Activated CD8-positive, alpha-beta memory T cell treated with anti-CD3 and anti-CD28 coated beads, Interleukin-2, amount 10 ng/mL, durations not matched to agents 7 days and 5 days (primary cell): Measurements from ENCODE around the gene TKT. TPM values are rescaled to one million over a fixed set of nuclear protein-coding genes. Genes with fewer than 3 reads are reported as not detected.

ENCODE experiments used
- ATAC-seq: fragments of 150-1000 bp; cut with Tn5 transposase; one replicate; pipeline ENCODE4 v1.10.0; 2021; ENCODE audit warnings: moderate library complexity
- CTCF ChIA-PET: fragments of 350-600 bp; sonication (Branson Sonifier 250); formaldehyde crosslinking; loops from one replicate; lab custom pipeline; 2021; ENCODE audit warnings: antibody characterized with exemption; lab: Charles Lee
- DNase-seq: peaks from one replicate; pipeline ENCODE4 v3.0.0-alpha.2; 2020
- H3K27ac Mint-ChIP-seq: one replicate; pipeline ENCODE4 v1.8.0; 2021; ENCODE audit warnings: mild to moderate bottlenecking, mixed read lengths
- H3K27me3 Mint-ChIP-seq: one replicate; pipeline ENCODE4 v1.8.0; 2021; ENCODE audit warnings: mixed read lengths
- H3K36me3 Mint-ChIP-seq: one replicate; pipeline ENCODE4 v1.8.0; 2021; ENCODE audit warnings: mild to moderate bottlenecking, mixed read lengths
- H3K4me1 Mint-ChIP-seq: one replicate; pipeline ENCODE4 v1.8.0; 2021; ENCODE audit warnings: mixed read lengths
- H3K4me3 Mint-ChIP-seq: one replicate; pipeline ENCODE4 v1.8.0; 2021; ENCODE audit warnings: mild to moderate bottlenecking, moderate library complexity, mixed read lengths
- H3K9me3 Mint-ChIP-seq: one replicate; pipeline ENCODE4 v1.8.0; 2022; ENCODE audit warnings: low read depth, mixed read lengths
- total RNA-seq, 2 experiments: library from RNA; stranded (reverse); gene quantifications; one replicate each; pipeline ENCODE4 v1.2.3, GENCODE V29; 2021

Gene TKT
- total RNA-seq, 2 experiments from 2014 or later: 226 to 231 TPM

DNA sequence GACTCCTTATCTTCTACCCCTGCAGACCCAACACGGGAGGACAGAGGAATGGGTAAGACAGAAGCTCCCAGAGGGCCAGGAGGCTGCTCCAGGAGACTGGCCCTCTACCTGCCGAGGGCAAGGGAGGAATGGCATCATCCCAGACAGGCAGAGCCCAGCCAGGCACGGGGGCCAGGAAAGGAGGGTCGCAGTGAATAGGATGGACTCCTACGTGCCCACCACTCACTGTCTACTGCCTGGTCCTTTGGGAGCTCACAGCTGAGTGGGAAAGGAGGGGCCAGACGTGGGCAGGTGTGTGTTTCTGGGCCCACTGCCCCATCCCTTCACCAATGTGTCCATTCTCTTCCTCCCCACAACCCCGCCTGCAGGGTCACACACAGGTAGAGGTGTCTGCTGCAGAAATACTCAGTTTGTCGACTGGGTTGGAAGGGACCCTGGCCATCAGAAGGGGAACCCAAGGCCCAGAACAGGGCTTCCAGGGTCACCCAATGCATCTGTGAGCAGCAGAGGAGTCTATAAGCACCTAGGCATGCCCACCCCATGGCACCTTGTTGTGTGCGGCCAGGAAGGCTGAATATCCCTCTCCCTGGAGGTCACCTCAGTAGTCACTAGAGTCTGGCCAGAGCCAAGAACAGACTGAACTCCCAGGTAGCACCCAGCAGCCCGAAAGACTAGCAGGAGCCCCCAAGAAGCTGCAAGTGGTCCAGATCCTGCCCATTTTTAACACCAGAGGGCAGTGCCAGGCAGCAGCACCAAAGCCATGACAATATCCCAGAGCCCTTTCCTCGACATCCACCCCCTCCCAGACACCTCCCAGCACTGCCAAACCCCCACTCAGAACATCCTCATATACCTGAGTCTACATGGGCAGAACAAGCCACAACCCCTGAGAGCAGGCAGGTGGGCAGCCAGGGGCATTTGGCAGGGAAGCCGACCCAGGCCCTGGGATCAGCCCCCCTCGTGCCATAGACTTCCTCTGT is 24.0 kb downstream of the TKT start:
- H3K27ac Mint-ChIP-seq: no peak overlapping the region
- no peak overlapping the region for H3K4me3 Mint-ChIP-seq
- ATAC-seq: no peak
- H3K4me1 Mint-ChIP-seq: peaks cover 27% of the 10 kb centered on the region
- no peak for DNase-seq
- CTCF ChIA-PET: interaction anchor here (1.6 kb wide), 1 partner anchor 11 kb away, joined by 5 read pairs; no protein-coding TSS in a partner anchor
- H3K27me3 Mint-ChIP-seq: no peaks in the 10 kb centered on the region
- H3K36me3 Mint-ChIP-seq: peaks cover 25% of the 10 kb centered on the region
- H3K9me3 Mint-ChIP-seq: no peaks in the 10 kb centered on the region

- peaks cover 17% of the 10 kb centered on the region for H3K4me1 Mint-ChIP-seq
- ATAC-seq (no peak), DNase-seq (no peak)
- peaks cover 25% of the 10 kb centered on the region for H3K36me3 Mint-ChIP-seq
- no peak overlapping the region for H3K4me3 Mint-ChIP-seq
- no peaks in the 10 kb centered on the region for H3K9me3 Mint-ChIP-seq
- no peak overlapping the region for H3K27ac Mint-ChIP-seq
- no peaks in the 10 kb centered on the region for H3K27me3 Mint-ChIP-seq
- CTCF ChIA-PET: interaction anchor here (1.6 kb wide), 1 partner anchor 10 kb away, joined by 5 read pairs; no protein-coding TSS in a partner anchor
These were observed 25.0 kb downstream of the TKT start for GRCh38 chr3:53230789-53231188.

- CTCF ChIA-PET: no interaction called here
- H3K36me3 Mint-ChIP-seq: peaks cover 30% of the 10 kb centered on the region
- DNase-seq (no peak), ATAC-seq (no peak)
- H3K27me3 Mint-ChIP-seq: no peaks in the 10 kb centered on the region
- no peak overlapping the region for H3K27ac Mint-ChIP-seq
- H3K9me3 Mint-ChIP-seq: no peaks in the 10 kb centered on the region
- no peak overlapping the region for H3K4me3 Mint-ChIP-seq
- H3K4me1 Mint-ChIP-seq: peaks cover 11% of the 10 kb centered on the region
These were observed 25.7 kb downstream of the TKT start for GRCh38 chr3:53230041-53230621.

- Mint-ChIP-seq H3K4me3 (no peak overlapping the region), H3K27ac (no peak overlapping the region), H3K4me1 (peaks cover 6% of the 10 kb centered on the region), H3K9me3 (no peaks in the 10 kb centered on the region), H3K36me3 (peaks cover 30% of the 10 kb centered on the region), H3K27me3 (no peaks in the 10 kb centered on the region)
- CTCF ChIA-PET: no interaction called here
- ATAC-seq: no peak
- no peak for DNase-seq
These were observed 26.2 kb downstream of the TKT start for GRCh38 chr3:53229606-53230005.

DNA sequence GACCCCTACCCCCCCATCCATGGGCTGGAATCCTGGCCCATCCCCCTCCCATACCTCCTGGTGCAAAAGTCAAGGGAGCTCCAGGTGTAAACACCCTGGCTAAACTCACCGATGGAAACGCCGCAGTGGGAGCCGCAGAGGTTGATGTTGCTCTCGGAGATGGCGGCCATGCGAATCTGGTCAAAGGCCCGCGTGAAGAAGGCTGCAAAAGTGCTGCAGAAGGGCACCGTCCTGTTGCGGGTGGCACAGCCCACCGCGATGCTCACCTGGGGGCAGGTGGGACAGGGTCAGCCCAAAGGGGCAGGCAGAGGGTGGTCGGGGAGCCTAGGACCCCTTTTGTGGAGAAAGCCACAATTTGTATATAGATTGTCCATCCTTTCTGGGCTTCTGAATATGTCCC is 26.7 kb downstream of the TKT start:
- peaks cover 2% of the 10 kb centered on the region for H3K4me1 Mint-ChIP-seq
- H3K9me3 Mint-ChIP-seq: no peaks in the 10 kb centered on the region
- CTCF ChIA-PET: no interaction called here
- no peaks in the 10 kb centered on the region for H3K27me3 Mint-ChIP-seq
- H3K36me3 Mint-ChIP-seq: peaks cover 27% of the 10 kb centered on the region
- no peak overlapping the region for H3K27ac Mint-ChIP-seq
- DNase-seq (no peak), ATAC-seq (no peak)
- no peak overlapping the region for H3K4me3 Mint-ChIP-seq

DNA sequence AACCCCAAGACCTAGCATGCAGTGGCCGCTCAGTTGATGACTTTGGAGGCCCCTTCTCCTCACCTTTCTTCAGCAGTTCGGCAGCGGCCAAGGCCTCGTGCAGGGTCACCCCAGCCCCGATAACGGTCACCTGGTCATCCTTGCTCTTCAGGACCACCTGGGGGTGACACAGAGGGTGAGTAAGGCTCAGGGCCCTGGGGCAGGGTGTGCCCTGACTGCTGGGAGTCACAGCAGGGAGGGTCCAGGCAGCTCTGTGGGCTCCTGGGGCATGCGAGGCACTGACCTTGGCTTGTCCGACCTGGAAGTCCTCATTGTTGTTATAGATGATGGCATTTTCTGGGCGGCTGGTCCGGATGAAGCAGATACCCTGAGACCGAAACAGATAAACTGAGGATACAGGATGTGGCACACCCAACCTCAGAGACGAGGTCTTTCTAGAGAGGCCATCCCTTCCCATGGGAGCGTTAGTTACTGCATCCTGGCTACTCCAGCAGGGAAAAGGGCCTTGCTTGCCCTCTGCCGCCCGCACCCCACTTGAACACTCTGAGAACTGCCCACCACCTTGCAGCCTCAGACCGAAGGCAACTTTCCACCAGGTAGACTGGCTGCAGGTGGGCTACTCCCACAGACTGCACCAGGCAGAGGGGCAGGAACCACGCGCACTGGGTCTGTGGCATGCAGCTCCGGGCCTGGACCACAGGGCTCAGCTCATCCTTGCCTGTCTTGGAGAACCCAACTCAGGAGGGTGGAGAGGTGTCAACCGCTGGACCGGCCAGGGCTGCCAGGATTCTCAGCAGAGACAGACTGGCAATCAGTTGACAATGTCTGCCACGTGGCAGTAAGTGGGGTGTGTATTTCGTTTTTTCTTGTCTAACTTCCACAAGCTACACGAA is 27.6 kb downstream of the TKT start:
- Mint-ChIP-seq H3K27ac (no peak overlapping the region), H3K27me3 (no peaks in the 10 kb centered on the region), H3K36me3 (peaks cover 24% of the 10 kb centered on the region), H3K4me3 (no peak overlapping the region), H3K9me3 (no peaks in the 10 kb centered on the region), H3K4me1 (no peaks in the 10 kb centered on the region)
- DNase-seq (no peak), ATAC-seq (no peak)
- CTCF ChIA-PET: no interaction called here

DNA sequence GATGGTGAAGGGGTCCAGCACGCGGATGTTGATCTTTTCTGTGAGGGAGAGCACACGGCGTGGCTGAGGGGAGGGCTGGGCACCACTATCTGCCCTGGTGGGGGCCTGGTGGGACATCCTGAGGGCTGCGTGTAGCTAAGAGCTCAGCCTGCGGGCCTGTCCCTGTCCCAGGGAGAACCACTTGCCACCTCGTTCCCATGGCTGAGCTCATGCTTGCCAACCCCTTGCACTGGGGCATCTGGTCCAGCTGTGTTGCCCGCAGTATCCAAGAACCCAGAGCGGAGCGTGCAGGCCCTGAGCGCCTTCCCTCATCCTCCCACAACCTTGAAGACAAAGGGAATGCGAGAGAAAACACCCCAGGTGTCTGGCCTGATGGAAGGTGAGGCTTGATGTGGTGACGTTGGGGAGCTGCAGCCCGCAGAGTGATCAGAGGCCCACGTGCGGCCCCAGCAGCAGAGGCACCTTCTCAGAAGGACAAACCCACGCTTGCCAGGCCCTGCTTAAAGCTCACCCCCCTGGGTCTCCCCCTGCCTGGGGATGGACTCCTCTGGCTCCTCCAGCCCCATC is 28.9 kb downstream of the TKT start:
- DNase-seq (no peak), ATAC-seq (no peak)
- H3K36me3 Mint-ChIP-seq: peaks cover 24% of the 10 kb centered on the region
- H3K4me1 Mint-ChIP-seq: no peaks in the 10 kb centered on the region
- H3K9me3 Mint-ChIP-seq: no peaks in the 10 kb centered on the region
- CTCF ChIA-PET: no interaction called here
- no peak overlapping the region for H3K4me3 Mint-ChIP-seq
- no peaks in the 10 kb centered on the region for H3K27me3 Mint-ChIP-seq
- no peak overlapping the region for H3K27ac Mint-ChIP-seq

GRCh38 chr3:53226142-53226840 is 29.5 kb downstream of the TKT start:
- CTCF ChIA-PET: no interaction called here

GRCh38 chr3:53225651-53226050 is 30.2 kb downstream of the TKT start:
- H3K4me3 Mint-ChIP-seq: no peak overlapping the region
- ATAC-seq (no peak), DNase-seq (no peak)
- peaks cover 2% of the 10 kb centered on the region for H3K4me1 Mint-ChIP-seq
- H3K36me3 Mint-ChIP-seq: peaks cover 24% of the 10 kb centered on the region
- no peak overlapping the region for H3K27ac Mint-ChIP-seq
- no peaks in the 10 kb centered on the region for H3K27me3 Mint-ChIP-seq
- CTCF ChIA-PET: no interaction called here
- no peaks in the 10 kb centered on the region for H3K9me3 Mint-ChIP-seq

More at GRCh38 chr3:53226142-53226840, 29.5 kb downstream of the TKT start:
- H3K9me3 Mint-ChIP-seq: no peaks in the 10 kb centered on the region
- H3K4me3 Mint-ChIP-seq: no peak overlapping the region
- no peak for ATAC-seq
- no peak for DNase-seq
- H3K36me3 Mint-ChIP-seq: peaks cover 24% of the 10 kb centered on the region
- no peaks in the 10 kb centered on the region for H3K27me3 Mint-ChIP-seq
- no peak overlapping the region for H3K27ac Mint-ChIP-seq
- H3K4me1 Mint-ChIP-seq: no peaks in the 10 kb centered on the region

- H3K27me3 Mint-ChIP-seq: no peaks in the 10 kb centered on the region
- CTCF ChIA-PET: no interaction called here
- peaks cover 2% of the 10 kb centered on the region for H3K4me1 Mint-ChIP-seq
- no peak overlapping the region for H3K27ac Mint-ChIP-seq
- no peak for ATAC-seq
- no peak for DNase-seq
- H3K4me3 Mint-ChIP-seq: no peak overlapping the region
- no peaks in the 10 kb centered on the region for H3K9me3 Mint-ChIP-seq
- H3K36me3 Mint-ChIP-seq: peaks cover 23% of the 10 kb centered on the region
These were observed 30.6 kb downstream of the TKT start for GRCh38 chr3:53225181-53225580.

GRCh38 chr3:53224536-53224935 is 31.3 kb downstream of the TKT start:
- Mint-ChIP-seq H3K9me3 (no peaks in the 10 kb centered on the region), H3K27ac (no peak overlapping the region), H3K4me1 (peaks cover 5% of the 10 kb centered on the region), H3K4me3 (no peak overlapping the region), H3K27me3 (no peaks in the 10 kb centered on the region), H3K36me3 (peaks cover 21% of the 10 kb centered on the region)
- CTCF ChIA-PET: interaction anchor here (1.1 kb wide), 1 partner anchor 124 kb away, joined by 3 read pairs; no protein-coding TSS in a partner anchor
- ATAC-seq (no peak), DNase-seq (no peak)

- CTCF ChIA-PET: interaction anchor here (1.1 to 1.2 kb wide), 2 partner anchors 12 to 125 kb away, joined by 3 read pairs; no protein-coding TSS in a partner anchor
- H3K4me1 Mint-ChIP-seq: peaks cover 5% of the 10 kb centered on the region
- no peaks in the 10 kb centered on the region for H3K27me3 Mint-ChIP-seq
- H3K4me3 Mint-ChIP-seq: no peak overlapping the region
- no peaks in the 10 kb centered on the region for H3K9me3 Mint-ChIP-seq
- no peak overlapping the region for H3K27ac Mint-ChIP-seq
- H3K36me3 Mint-ChIP-seq: peaks cover 17% of the 10 kb centered on the region
- ATAC-seq (no peak), DNase-seq (no peak)
These were observed 31.8 kb downstream of the TKT start for GRCh38 chr3:53224026-53224425.
